ENCODE measurements around the gene SEMA6A. TPM values are rescaled to one million over a fixed set of nuclear protein-coding genes. Genes with fewer than 3 reads are reported as not detected.

Gene SEMA6A
- total RNA-seq, 4 donors from 2014 or later = 76.7 to 231 (median 117) TPM

- Histone ChIP-seq H3K27ac (peak overlapping the region in 1 of 4 donors; percentile 13), H3K9me3 (no peaks in the 10 kb centered on the region), H3K27me3 (no peaks in the 10 kb centered on the region), H3K4me3 (no peak overlapping the region), H3K4me1 (peaks cover 0 to 25% (median 8%) of the 10 kb centered on the region in 4 donors), H3K36me3 (peaks cover 0 to 19% (median 3%) of the 10 kb centered on the region in 4 donors)
- intact Hi-C loops (cut with DNase I; ENCODE audit: low total_unique reads) = no loop called here
- in situ Hi-C loops (cut with MboI; ENCODE audit: low pct_ligation_motif_present in 1 of 4, low pct_unique_long_range_greater_than_20kb in 1 of 4, low sequenced_read_pairs in 3 of 4) = no loop called here
- no peak for DNase-seq
- TF ChIP-seq POLR2A (IDR thresholded peaks at IDR 0.05) (no peak), POLR2AphosphoS5 (IDR thresholded peaks at IDR 0.05) (no peak)
- TF ChIP-seq, protein P1, sequence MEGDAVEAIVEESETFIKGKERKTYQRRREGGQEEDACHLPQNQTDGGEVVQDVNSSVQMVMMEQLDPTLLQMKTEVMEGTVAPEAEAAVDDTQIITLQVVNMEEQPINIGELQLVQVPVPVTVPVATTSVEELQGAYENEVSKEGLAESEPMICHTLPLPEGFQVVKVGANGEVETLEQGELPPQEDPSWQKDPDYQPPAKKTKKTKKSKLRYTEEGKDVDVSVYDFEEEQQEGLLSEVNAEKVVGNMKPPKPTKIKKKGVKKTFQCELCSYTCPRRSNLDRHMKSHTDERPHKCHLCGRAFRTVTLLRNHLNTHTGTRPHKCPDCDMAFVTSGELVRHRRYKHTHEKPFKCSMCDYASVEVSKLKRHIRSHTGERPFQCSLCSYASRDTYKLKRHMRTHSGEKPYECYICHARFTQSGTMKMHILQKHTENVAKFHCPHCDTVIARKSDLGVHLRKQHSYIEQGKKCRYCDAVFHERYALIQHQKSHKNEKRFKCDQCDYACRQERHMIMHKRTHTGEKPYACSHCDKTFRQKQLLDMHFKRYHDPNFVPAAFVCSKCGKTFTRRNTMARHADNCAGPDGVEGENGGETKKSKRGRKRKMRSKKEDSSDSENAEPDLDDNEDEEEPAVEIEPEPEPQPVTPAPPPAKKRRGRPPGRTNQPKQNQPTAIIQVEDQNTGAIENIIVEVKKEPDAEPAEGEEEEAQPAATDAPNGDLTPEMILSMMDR (IDR thresholded peaks at IDR 0.05) = no peak
- 71 to 87% methylated on average over 5 of the region's 5 CpGs for WGBS, 2 donors (ENCODE audit: low coverage in 1 of 2)
These were observed 77.0 kb downstream of the SEMA6A start for GRCh38 chr5:116497631-116498030.

GRCh38 chr5:116495786-116496357 is 78.8 kb downstream of the SEMA6A start:
- 95 to 97% methylated on average over 3 to 9 of the region's 9 CpGs for WGBS, 2 donors (ENCODE audit: low coverage in 1 of 2)

DNA sequence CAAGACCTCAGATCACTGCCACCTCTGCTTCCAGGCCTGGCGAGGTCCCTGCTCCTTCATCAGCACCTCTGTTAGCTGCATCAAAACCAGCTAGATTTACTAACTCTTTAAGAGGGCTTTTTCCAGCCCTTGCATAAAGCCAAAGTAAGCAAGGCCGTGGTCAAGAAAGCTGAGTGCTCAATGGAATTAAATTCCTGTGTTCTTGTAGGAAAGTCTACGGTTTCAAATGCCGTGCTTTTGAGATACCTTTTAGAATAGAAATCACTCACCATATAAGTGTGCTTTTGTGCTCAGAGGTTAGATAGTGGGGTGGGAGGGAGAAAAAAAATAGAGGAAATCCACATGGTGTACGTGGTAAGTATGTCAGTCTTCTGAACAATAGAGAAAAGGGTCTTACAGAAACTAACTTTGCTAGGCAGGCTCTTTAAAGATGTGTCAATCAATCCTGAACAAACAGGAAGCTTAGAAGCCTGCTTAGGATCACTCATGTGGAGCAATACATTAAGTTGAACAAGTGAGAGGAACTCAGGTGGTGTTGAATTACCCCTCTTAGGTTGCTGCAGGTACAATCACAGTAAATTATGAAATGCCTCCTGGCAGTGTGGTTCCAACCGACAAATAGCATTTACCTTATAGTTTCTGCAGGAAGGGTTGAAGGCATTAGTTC is 79.7 kb downstream of the SEMA6A start:
- Histone ChIP-seq H3K27me3 (no peaks in the 10 kb centered on the region), H3K4me3 (no peak overlapping the region), H3K36me3 (peaks cover 0 to 19% (median 8%) of the 10 kb centered on the region in 4 donors), H3K27ac (no peak overlapping the region), H3K9me3 (no peaks in the 10 kb centered on the region), H3K4me1 (peaks cover 0 to 21% (median 7%) of the 10 kb centered on the region in 4 donors)
- DNase-seq = no peak
- in situ Hi-C loops (cut with MboI; ENCODE audit: low pct_ligation_motif_present in 1 of 4, low pct_unique_long_range_greater_than_20kb in 1 of 4, low sequenced_read_pairs in 3 of 4) = no loop called here
- WGBS, 2 donors (ENCODE audit: low coverage in 1 of 2) = 76 to 83% methylated on average over 6 of the region's 6 CpGs
- intact Hi-C loops (cut with DNase I; ENCODE audit: low total_unique reads) = no loop called here
- no peak for TF ChIP-seq POLR2A (IDR thresholded peaks at IDR 0.05)

More at GRCh38 chr5:116495786-116496357, 78.8 kb downstream of the SEMA6A start:
- H3K4me1 ChIP-seq = peaks cover 0 to 21% (median 7%) of the 10 kb centered on the region in 4 donors
- no peak overlapping the region for H3K27ac ChIP-seq
- TF ChIP-seq, protein P1 (IDR thresholded peaks at IDR 0.05) = no peak
- no peak for TF ChIP-seq POLR2A (IDR thresholded peaks at IDR 0.05)
- no peak for TF ChIP-seq POLR2AphosphoS5 (IDR thresholded peaks at IDR 0.05)
- TF ChIP-seq EP300 (IDR thresholded peaks at IDR 0.05; ENCODE audit: low read depth) = no peak
- no peaks in the 10 kb centered on the region for H3K9me3 ChIP-seq
- intact Hi-C loops (cut with DNase I; ENCODE audit: low total_unique reads) (no loop called here), in situ Hi-C loops (cut with MboI; ENCODE audit: low pct_ligation_motif_present in 1 of 4, low pct_unique_long_range_greater_than_20kb in 1 of 4, low sequenced_read_pairs in 3 of 4) (no loop called here)
- DNase-seq = no peak
- no peak overlapping the region for H3K4me3 ChIP-seq
- peaks cover 0 to 19% (median 7%) of the 10 kb centered on the region in 4 donors for H3K36me3 ChIP-seq
- no peaks in the 10 kb centered on the region for H3K27me3 ChIP-seq

DNA sequence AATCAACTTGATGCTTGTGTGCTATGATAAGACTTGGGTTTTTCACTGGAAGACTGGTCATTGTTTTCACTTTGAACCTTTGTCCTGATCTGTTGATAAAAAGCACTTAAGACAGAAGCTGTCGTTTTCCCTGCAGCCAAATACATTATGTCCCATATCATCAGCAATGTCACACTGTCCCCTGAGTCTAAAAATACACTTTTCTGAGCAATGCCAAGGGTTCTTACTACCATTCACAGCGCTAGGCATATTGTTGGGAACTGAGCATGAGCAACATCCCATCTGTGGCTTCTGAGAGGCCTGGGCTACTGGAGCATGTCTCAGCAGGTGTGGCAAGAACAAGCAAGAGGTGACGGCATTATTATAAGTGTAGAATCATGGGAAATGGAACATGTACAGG is 81.8 kb downstream of the SEMA6A start:
- WGBS, 2 donors (ENCODE audit: low coverage in 1 of 2) = 61 to 74% methylated on average over 3 of the region's 3 CpGs

More for the DNA sequence above, 81.8 kb downstream of the SEMA6A start:
- intact Hi-C loops (cut with DNase I; ENCODE audit: low total_unique reads) = no loop called here
- DNase-seq = no peak
- no peak overlapping the region for H3K4me3 ChIP-seq
- no peaks in the 10 kb centered on the region for H3K9me3 ChIP-seq
- peaks cover 0 to 25% (median 8%) of the 10 kb centered on the region in 4 donors for H3K36me3 ChIP-seq
- no peak overlapping the region for H3K27ac ChIP-seq
- H3K4me1 ChIP-seq = no peaks in the 10 kb centered on the region
- in situ Hi-C loops (cut with MboI; ENCODE audit: low pct_ligation_motif_present in 1 of 4, low pct_unique_long_range_greater_than_20kb in 1 of 4, low sequenced_read_pairs in 3 of 4) = no loop called here
- H3K27me3 ChIP-seq = no peaks in the 10 kb centered on the region
- TF ChIP-seq EP300 (IDR thresholded peaks at IDR 0.05; ENCODE audit: low read depth) (no peak), POLR2A (IDR thresholded peaks at IDR 0.05) (no peak), POLR2AphosphoS5 (IDR thresholded peaks at IDR 0.05) (no peak)
- TF ChIP-seq, protein P1 (IDR thresholded peaks at IDR 0.05) = no peak

All from transverse colon (tissue), 4 donors.